ENCODE data around the gene LDB2. TPM values are rescaled to one million over a fixed set of nuclear protein-coding genes. Genes with fewer than 3 reads are reported as not detected.

The LDB2 gene
- total and polyA plus RNA-seq, 2 donors (not counting 3 experiments of a cell fraction or from before 2014, with no cell fraction given): 127 to 223 TPM

GRCh38 chr4:16820329-16820728 lies 78.1 kb downstream of the LDB2 start:
- no TSS peak for BruUV-seq (replicated peaks)
- peak; percentile 94 for FAIRE-seq
- POLR2A ChIA-PET: interaction anchor here (0.9 kb wide), 1 partner anchor 79 kb away, joined by 3 read pairs; the partner anchor contains the start of gene LDB2
- Histone ChIP-seq H3K4me3 (replicated peaks in 1 of 3; ENCODE audit: insufficient read depth in 1 of 3, low read depth in 1 of 3, low read length in 3 of 3) (peak overlapping the region in 1 of 3 experiments; percentile 57), H2AFZ (ENCODE audit: low read depth, low read length) (peak overlapping the region; percentile 3), H3K79me2 (ENCODE audit: control insufficient read depth, insufficient read depth, low read length) (no peaks in the 10 kb centered on the region), H3K4me1 (ENCODE audit: control insufficient read depth, extremely low read depth, insufficient read depth, low read length) (peaks cover 25% of the 10 kb centered on the region), H3K9ac (replicated peaks; ENCODE audit: extremely low read depth, insufficient read depth, low read length) (peak overlapping the region; percentile 61), H3K27me3 (ENCODE audit: control insufficient read depth in 2 of 2, insufficient read depth in 2 of 2, low read length in 2 of 2) (no peaks in the 10 kb centered on the region), H3K36me3 (ENCODE audit: control insufficient read depth in 2 of 2, extremely low read depth in 1 of 2, insufficient read depth in 2 of 2, low read length in 2 of 2) (no peaks in the 10 kb centered on the region), H3K9me1 (replicated peaks; ENCODE audit: control insufficient read depth, extremely low read depth, insufficient read depth, low read length) (no peaks in the 10 kb centered on the region), H3K4me2 (ENCODE audit: insufficient read depth, low read length) (peak overlapping the region; percentile 88), H3K27ac (ENCODE audit: insufficient read depth, low read depth, low read length) (peak overlapping the region; percentile 85), H4K20me1 (replicated peaks; ENCODE audit: control insufficient read depth, extremely low read depth, insufficient read depth, low read length) (no peaks in the 10 kb centered on the region), H3K9me3 (replicated peaks; ENCODE audit: control insufficient read depth, insufficient read depth, low read length) (no peaks in the 10 kb centered on the region)
- dilution Hi-C loops (cut with MboI; ENCODE audit: extremely low pct_ligation_motif_present, low sequenced_read_pairs): no loop called here
- CTCF ChIA-PET: interaction anchor here (0.8 to 2.3 kb wide), 14 partner anchors 8 to 627 kb away, joined by 3 to 12 read pairs (median 4); no protein-coding TSS in a partner anchor
- intact Hi-C loops (cut with micrococcal nuclease): loop anchor here (1.0 to 2.0 kb wide), 2 partner anchors 38 to 78 kb away; partner anchors contain the start of gene LDB2
- peak; percentile 94 for DNase-seq (ENCODE audit: low read depth, low spot score)
- TF ChIP-seq JUN (IDR thresholded peaks at IDR 0.05; ENCODE audit: borderline replicate concordance, insufficient read depth, insufficient read length, low read depth) (peak; percentile 80), POLR2A (IDR thresholded peaks at IDR 0.05; ENCODE audit: low read depth, low read length) (peak; percentile 50), CTCF (IDR thresholded peaks at IDR 0.05; ENCODE audit: extremely low read depth in 1 of 2, insufficient read depth in 1 of 2, low read depth in 1 of 2, low read length in 2 of 2) (no peak), POLR2AphosphoS5 (IDR thresholded peaks at IDR 0.05; ENCODE audit: insufficient read depth, low read depth, low read length) (peak; percentile 63), MYC (IDR thresholded peaks at IDR 0.05; ENCODE audit: low read depth, low read length) (peak; percentile 23), EZH2 (IDR thresholded peaks at IDR 0.05; ENCODE audit: borderline replicate concordance, low read depth, low read length, severe bottlenecking) (no peak), FOS (IDR thresholded peaks at IDR 0.05; ENCODE audit: borderline replicate concordance, insufficient read depth, low read length) (peak; percentile 35), GATA2 (IDR thresholded peaks at IDR 0.05; ENCODE audit: insufficient read depth, insufficient read length, low read depth, low read length) (peak; percentile 86), MAX (IDR thresholded peaks at IDR 0.05; ENCODE audit: insufficient read depth, insufficient read length) (peak; percentile 14)
